Endothelial cell of umbilical vein (primary cell): ENCODE measurements around the gene YY1. TPM values are rescaled to one million over a fixed set of nuclear protein-coding genes. Genes with fewer than 3 reads are reported as not detected.

ENCODE experiments used
- BruUV-seq: library from RNA; stranded (reverse); fragments of 400-500 nt; replicated peaks from 2 replicates; lab custom pipeline; 2021; lab: Mats Ljungman, UMichigan
- CTCF ChIA-PET: fragments of 300-600, 350-600 bp; sonication (Branson Sonifier 250); formaldehyde crosslinking; loops from one replicate; lab custom pipeline; 2021; ENCODE audit warnings: antibody characterized with exemption, inconsistent platforms; lab: Charles Lee
- POLR2A ChIA-PET: fragments of 300-600, 350-600 bp; sonication (Branson Sonifier 250); formaldehyde crosslinking; loops from one replicate; lab custom pipeline; 2021; ENCODE audit warnings: antibody characterized with exemption, inconsistent platforms; lab: Charles Lee
- DNase-seq: peaks from one replicate; pipeline ENCODE4 v3.0.0-alpha.2; 2011; ENCODE audit warnings: low read depth, low spot score
- FAIRE-seq: peaks from 2 replicates; lab custom pipeline; 2011; peaks lifted over from hg19 to GRCh38; lab: Jason Lieb, UNC
- H2AFZ ChIP-seq: 2 replicates; pipeline ENCODE4 v1.6.0; 2012; ENCODE audit warnings: low read depth, low read length, control low read depth, inconsistent platforms
- H3K27ac ChIP-seq: 2 replicates; pipeline ENCODE4 v1.5.1; 2011; ENCODE audit warnings: low read depth, mild to moderate bottlenecking, control low read depth, low read length, moderate library complexity; ENCODE audit not compliant: insufficient read depth
- H3K27me3 ChIP-seq, 2 experiments: 2 replicates each; pipeline versions ENCODE4 v1.6.0 to v1.6.1; 2011; ENCODE audit warnings: low read length in 2 of 2, mixed read lengths in 1 of 2; ENCODE audit not compliant: control insufficient read depth in 2 of 2, insufficient read depth in 2 of 2
- H3K36me3 ChIP-seq, 2 experiments: 2 replicates in 1 of 2; 3 replicates in 1 of 2; pipeline ENCODE4 v1.5.1; 2011; ENCODE audit warnings: low read length in 2 of 2, mild to moderate bottlenecking in 1 of 2, moderate library complexity in 1 of 2; ENCODE audit not compliant: control insufficient read depth in 2 of 2, insufficient read depth in 2 of 2; ENCODE audit errors: extremely low read depth in 1 of 2
- H3K4me1 ChIP-seq: 3 replicates; pipeline ENCODE4 v1.5.1; 2011; ENCODE audit warnings: mild to moderate bottlenecking, low read length; ENCODE audit not compliant: control insufficient read depth, insufficient read depth; ENCODE audit errors: extremely low read depth
- H3K4me2 ChIP-seq: 2 replicates; pipeline ENCODE4 v1.6.1; 2011; ENCODE audit warnings: low read length, control low read depth, mixed read lengths; ENCODE audit not compliant: insufficient read depth
- H3K4me3 ChIP-seq, 3 experiments: fragments of 200-600 bp in 1 of 3; sonication (generic), shearing (Covaris generic) in 1 of 3; replicated peaks in 1 of 3; 2 replicates each; pipeline ENCODE4 v1.5.1; 2011 to 2016; ENCODE audit warnings: control low read depth in 3 of 3, low read length in 3 of 3, mild to moderate bottlenecking in 2 of 3, inconsistent platforms in 1 of 3, low read depth in 1 of 3, moderate library complexity in 1 of 3; ENCODE audit not compliant: insufficient read depth in 1 of 3
- H3K79me2 ChIP-seq: 2 replicates; pipeline ENCODE4 v1.6.0; 2012; ENCODE audit warnings: low read length, inconsistent platforms; ENCODE audit not compliant: control insufficient read depth, insufficient read depth
- H3K9ac ChIP-seq: replicated peaks from 2 replicates; pipeline ENCODE3; 2011; ENCODE audit warnings: low read length, control low read depth; ENCODE audit not compliant: insufficient read depth; ENCODE audit errors: extremely low read depth
- H3K9me1 ChIP-seq: replicated peaks from 3 replicates; pipeline ENCODE4 v1.6.0; 2011; ENCODE audit warnings: mild to moderate bottlenecking, low read length; ENCODE audit not compliant: control insufficient read depth, insufficient read depth; ENCODE audit errors: extremely low read depth
- H3K9me3 ChIP-seq: replicated peaks from 2 replicates; pipeline ENCODE4 v1.5.1; 2012; ENCODE audit warnings: low read length, inconsistent platforms; ENCODE audit not compliant: control insufficient read depth, insufficient read depth
- H4K20me1 ChIP-seq: replicated peaks from 2 replicates; pipeline ENCODE3; 2011; ENCODE audit warnings: mild to moderate bottlenecking, low read length; ENCODE audit not compliant: control insufficient read depth, insufficient read depth; ENCODE audit errors: extremely low read depth
- EZH2 ChIP-seq: IDR thresholded peaks from 2 replicates; pipeline ENCODE4 v1.6.1; 2012; ENCODE audit warnings: borderline replicate concordance, low read depth, mild to moderate bottlenecking, moderate library complexity, low read length, inconsistent platforms; ENCODE audit not compliant: severe bottlenecking
- JUN ChIP-seq: IDR thresholded peaks from 2 replicates; pipeline ENCODE4 v1.6.1; 2011; ENCODE audit warnings: borderline replicate concordance, low read depth; ENCODE audit not compliant: insufficient read length, insufficient read depth
- POLR2A ChIP-seq: IDR thresholded peaks from 2 replicates; pipeline ENCODE4 v1.6.1; 2012; ENCODE audit warnings: low read depth, mild to moderate bottlenecking, control low read depth, low read length
- POLR2AphosphoS5 ChIP-seq: IDR thresholded peaks from 2 replicates; pipeline ENCODE4 v1.6.1; 2012; ENCODE audit warnings: low read depth, mild to moderate bottlenecking, control low read depth, low read length, moderate library complexity; ENCODE audit not compliant: insufficient read depth
- dilution Hi-C: fragments of 300-500 bp; cut with MboI; formaldehyde crosslinking; loops from one replicate; pipeline ENCODE4 v1.15.0; 2019; ENCODE audit warnings: low sequenced_read_pairs; ENCODE audit not compliant: extremely low pct_ligation_motif_present
- intact Hi-C: fragments of 100-400 bp; cut with micrococcal nuclease; formaldehyde crosslinking; loops from one replicate; pipeline ENCODE4 v1.10.0; 2022
- microRNA counts: library from miRNA; unstranded; fragments of <30 nt; microRNA quantifications from one replicate; lab custom pipeline; 2016
- microRNA-seq: library from miRNA; unstranded; fragments of <30 nt; microRNA quantifications from one replicate; pipeline ENCODE4 v1.2.0, GENCODE V29; 2021; ENCODE audit warnings: borderline number of aligned reads, borderline replicate concordance
- polyA plus RNA-seq, 4 experiments: library from polyadenylated mRNA; depleted of rRNA in 3 of 4; stranded (reverse) in 3 of 4; unstranded in 1 of 4; fragments of >200 nt; gene quantifications; 2 replicates each; pipeline versions ENCODE4 v1.2.1 to v1.2.3, GENCODE V29; 2011 to 2012; ENCODE audit warnings: missing spikeins in 1 of 4
- small RNA-seq: library from RNA; depleted of rRNA; stranded (forward); fragments of <200 nt; gene quantifications from one replicate; pipeline ENCODE3, GENCODE V24; 2012; ENCODE audit warnings: low replicate concordance, low read depth; ENCODE audit not compliant: insufficient read depth, insufficient read length
- total RNA-seq: library from RNA; stranded (reverse); gene quantifications from 2 replicates; pipeline ENCODE4 v1.2.3, GENCODE V29; 2021

The YY1 gene
- total and polyA plus RNA-seq, 2 donors (not counting 3 experiments of a cell fraction or from before 2014, with no cell fraction given), result 23.5 to 78.6 TPM

- Histone ChIP-seq H3K4me1 (no peaks in the 10 kb centered on the region), H3K79me2 (no peaks in the 10 kb centered on the region), H3K4me2 (no peak overlapping the region), H3K9me1 (no peaks in the 10 kb centered on the region), H3K36me3 (peaks cover 15 to 33% of the 10 kb centered on the region in 2 experiments), H4K20me1 (no peaks in the 10 kb centered on the region), H3K9ac (no peak overlapping the region), H3K9me3 (no peaks in the 10 kb centered on the region), H3K27ac (no peak overlapping the region), H3K27me3 (no peaks in the 10 kb centered on the region), H3K4me3 (no peak overlapping the region), H2AFZ (no peak overlapping the region)
- intact Hi-C loops, result no loop called here
- FAIRE-seq (no peak), DNase-seq (no peak)
- ChIA-PET CTCF (no interaction called here), POLR2A (interaction anchor here (1.2 kb wide), 1 partner anchor 9 kb away, joined by 4 read pairs; the partner anchor contains the start of gene SLC25A47)
- dilution Hi-C loops, result no loop called here
- no TSS peak for BruUV-seq
- no peak for TF ChIP-seq POLR2AphosphoS5
- no peak for TF ChIP-seq POLR2A
- TF ChIP-seq JUN, result no peak
- no peak for TF ChIP-seq EZH2
Measured at GRCh38 chr14:100332071-100332639, 93.2 kb downstream of the YY1 start.

MicroRNAs within 50 kb of the gene (microRNA counts, 767-probe panel; counts per million panel counts)
- 723 counts per million, percentile 96 among the panel's probes with 10 or more counts for microRNA hsa-miR-345-5p (lab: Ali Mortazavi, UCI)

Small RNA genes within 50 kb of the gene (microRNA-seq; reads per million reads assigned to microRNA genes)
- gene MIR345, result 167 reads per million, percentile 62 among the genes with 10 or more reads in this experiment
- gene MIR6764, result not detected

Small RNA genes within 50 kb of the gene (small RNA-seq; reads per million reads assigned to genes)
- gene MIR345, result 3.5 reads per million, percentile 23 among the genes with 10 or more reads in this experiment
- gene RN7SL523P, result not detected

Other genes with a start within 250 kb of the YY1 start
- gene EVL, start 173.7 kb upstream of the YY1 start, total RNA-seq, result 61.9 and 62.5 TPM in 2 replicates
- 34.6 and 36.5 TPM in 2 replicates for gene EVL, start 173.7 kb upstream of the YY1 start, polyA plus RNA-seq
- not detected in 2 replicates for gene DEGS2, start 79.5 kb upstream of the YY1 start, total RNA-seq
- 0.02 and 0.06 TPM in 2 replicates for gene DEGS2, start 79.5 kb upstream of the YY1 start, polyA plus RNA-seq
- 108 and 132 TPM in 2 replicates for gene SLC25A29, start 67.3 kb downstream of the YY1 start, total RNA-seq
- 154 and 187 TPM in 2 replicates for gene SLC25A29, start 67.3 kb downstream of the YY1 start, polyA plus RNA-seq
- not detected in 2 replicates for gene SLC25A47, start 84.2 kb downstream of the YY1 start, total RNA-seq
- gene SLC25A47, start 84.2 kb downstream of the YY1 start, polyA plus RNA-seq, result not detected in 2 replicates
- gene WDR25, start 137.3 kb downstream of the YY1 start, total RNA-seq, result 9.8 and 10.4 TPM in 2 replicates
- 25.1 and 32.3 TPM in 2 replicates for gene WDR25, start 137.3 kb downstream of the YY1 start, polyA plus RNA-seq